GM13977 (cell line): ENCODE results near the gene VAPB.

Experiments
- DNase-seq: peaks from one replicate; pipeline ENCODE4 v3.0.0; 2012; ENCODE audit warnings: low spot score
- in situ Hi-C: fragments of 300-500 bp; cut with MboI; formaldehyde crosslinking; loops from one replicate; pipeline ENCODE4 v1.12.0; 2022; ENCODE audit warnings: low sequenced_read_pairs, low pct_unique_long_range_greater_than_20kb, mixed read lengths, inconsistent platforms; ENCODE audit not compliant: unreplicated experiment
- TF ChIP-seq, protein P1 (sequence below): IDR thresholded peaks from 2 replicates; pipeline ENCODE4 v1.5.1; 2012; ENCODE audit warnings: mild to moderate bottlenecking, control low read depth; ENCODE audit not compliant: insufficient read depth; ENCODE audit errors: extremely low read depth, missing control alignments

The VAPB gene

DNA sequence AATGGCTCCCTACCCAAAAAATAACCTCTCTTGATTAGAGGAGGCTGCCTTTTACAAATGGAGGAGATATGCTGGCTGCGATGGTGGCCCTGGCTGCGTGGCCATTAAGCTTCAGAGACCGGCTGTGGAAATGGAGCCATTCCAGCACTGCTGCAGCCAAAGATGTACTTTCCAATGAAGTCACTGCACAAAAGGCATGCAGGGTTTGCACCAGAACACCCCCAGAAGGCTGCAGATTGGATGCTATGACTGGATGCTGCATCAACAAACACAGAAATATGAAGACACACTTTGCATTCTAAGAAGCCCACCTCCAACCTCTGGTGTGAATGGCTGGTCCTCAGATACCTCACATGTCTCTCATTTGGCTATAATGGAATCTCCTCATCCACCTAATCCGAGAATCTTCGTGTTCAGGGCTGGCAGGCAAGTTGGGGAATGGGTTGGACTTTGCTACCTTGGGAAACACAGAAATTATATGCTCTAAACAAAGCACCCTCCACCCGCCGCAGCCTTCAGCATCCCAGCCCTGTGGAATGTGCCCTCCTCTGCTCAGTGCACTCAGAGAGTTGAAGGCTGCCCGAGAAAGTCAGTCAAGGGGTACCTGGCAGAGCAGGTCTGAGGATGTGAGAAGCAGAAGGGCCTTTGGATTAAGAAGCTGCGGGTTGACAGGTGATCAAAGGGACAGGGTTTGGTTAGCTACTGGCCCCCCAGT is 90.9 kb downstream of the VAPB start:
- no peak for DNase-seq
- in situ Hi-C loops = loop anchor here (25.0 kb wide), 1 partner anchor 357 kb away; no protein-coding TSS in a partner anchor
- TF ChIP-seq, protein P1, sequence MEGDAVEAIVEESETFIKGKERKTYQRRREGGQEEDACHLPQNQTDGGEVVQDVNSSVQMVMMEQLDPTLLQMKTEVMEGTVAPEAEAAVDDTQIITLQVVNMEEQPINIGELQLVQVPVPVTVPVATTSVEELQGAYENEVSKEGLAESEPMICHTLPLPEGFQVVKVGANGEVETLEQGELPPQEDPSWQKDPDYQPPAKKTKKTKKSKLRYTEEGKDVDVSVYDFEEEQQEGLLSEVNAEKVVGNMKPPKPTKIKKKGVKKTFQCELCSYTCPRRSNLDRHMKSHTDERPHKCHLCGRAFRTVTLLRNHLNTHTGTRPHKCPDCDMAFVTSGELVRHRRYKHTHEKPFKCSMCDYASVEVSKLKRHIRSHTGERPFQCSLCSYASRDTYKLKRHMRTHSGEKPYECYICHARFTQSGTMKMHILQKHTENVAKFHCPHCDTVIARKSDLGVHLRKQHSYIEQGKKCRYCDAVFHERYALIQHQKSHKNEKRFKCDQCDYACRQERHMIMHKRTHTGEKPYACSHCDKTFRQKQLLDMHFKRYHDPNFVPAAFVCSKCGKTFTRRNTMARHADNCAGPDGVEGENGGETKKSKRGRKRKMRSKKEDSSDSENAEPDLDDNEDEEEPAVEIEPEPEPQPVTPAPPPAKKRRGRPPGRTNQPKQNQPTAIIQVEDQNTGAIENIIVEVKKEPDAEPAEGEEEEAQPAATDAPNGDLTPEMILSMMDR = no peak

DNA sequence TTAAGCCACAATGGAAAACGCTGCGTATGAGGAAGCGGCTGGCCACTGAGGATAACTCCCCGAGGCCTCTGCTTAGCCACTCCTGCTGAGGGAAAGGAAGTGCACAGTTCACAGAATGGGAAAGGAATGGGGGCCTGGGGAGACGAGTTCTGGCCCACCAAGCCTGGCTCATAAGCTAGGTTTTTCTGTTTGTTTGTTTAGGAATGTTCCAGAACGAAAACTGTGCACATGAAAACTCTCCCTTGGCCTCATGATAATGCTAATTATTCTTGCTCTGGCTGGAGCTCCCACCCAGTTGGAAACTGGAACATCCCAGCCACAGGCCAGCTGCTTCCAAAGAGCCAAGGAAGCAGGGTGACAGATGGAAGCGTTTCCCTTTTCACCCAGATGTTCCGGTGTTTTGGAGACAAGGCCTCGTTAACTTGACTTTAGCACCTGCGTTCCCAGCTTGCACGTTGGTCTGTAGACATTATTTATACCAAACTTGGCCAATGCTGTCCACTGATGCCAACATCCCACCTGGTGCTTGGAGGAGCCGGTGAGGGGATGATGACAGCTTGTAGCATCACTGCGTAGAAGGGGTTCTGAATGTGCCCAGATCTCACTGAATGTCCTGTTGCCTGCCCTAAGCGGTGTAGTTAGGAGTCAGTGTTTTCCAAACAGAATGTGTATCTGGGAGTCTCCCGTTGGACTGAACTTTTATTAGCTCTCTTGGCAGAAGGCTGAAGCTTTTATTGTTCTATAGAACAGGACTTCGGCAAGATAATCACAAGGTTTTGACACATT is 91.7 kb downstream of the VAPB start:
- DNase-seq = no peak
- in situ Hi-C loops = loop anchor here (25.0 kb wide), 1 partner anchor 357 kb away; no protein-coding TSS in a partner anchor
- TF ChIP-seq, protein P1 = no peak

DNA sequence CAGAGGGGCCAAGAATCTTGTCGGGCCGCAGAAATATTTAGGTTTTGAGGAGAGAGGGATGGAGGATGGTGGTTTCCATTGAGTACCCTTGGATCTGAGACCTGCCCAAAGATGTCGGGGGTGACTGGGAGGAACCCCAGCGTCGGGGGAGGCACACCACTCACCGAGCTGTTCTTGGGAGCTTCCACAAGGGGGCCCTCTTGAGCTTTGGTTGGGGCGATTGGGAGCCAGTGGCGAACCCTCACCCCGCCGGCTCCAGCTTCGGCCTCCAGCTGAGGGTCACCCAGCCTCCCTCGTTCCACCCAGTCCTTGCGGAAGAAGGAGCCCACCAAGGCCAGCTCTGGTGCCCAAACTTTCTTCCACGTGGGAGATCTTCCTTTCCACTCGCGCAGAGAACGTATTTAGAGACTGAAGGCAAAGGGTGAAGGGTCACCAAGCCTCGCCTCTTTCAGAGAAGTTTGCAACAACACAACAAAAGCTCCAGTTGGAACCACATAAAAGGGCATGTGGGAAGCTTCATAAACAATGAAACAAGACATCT is 92.5 kb downstream of the VAPB start:
- peak; percentile 80 for DNase-seq
- in situ Hi-C loops = loop anchor here (25.0 kb wide), 1 partner anchor 356 kb away; no protein-coding TSS in a partner anchor

DNA sequence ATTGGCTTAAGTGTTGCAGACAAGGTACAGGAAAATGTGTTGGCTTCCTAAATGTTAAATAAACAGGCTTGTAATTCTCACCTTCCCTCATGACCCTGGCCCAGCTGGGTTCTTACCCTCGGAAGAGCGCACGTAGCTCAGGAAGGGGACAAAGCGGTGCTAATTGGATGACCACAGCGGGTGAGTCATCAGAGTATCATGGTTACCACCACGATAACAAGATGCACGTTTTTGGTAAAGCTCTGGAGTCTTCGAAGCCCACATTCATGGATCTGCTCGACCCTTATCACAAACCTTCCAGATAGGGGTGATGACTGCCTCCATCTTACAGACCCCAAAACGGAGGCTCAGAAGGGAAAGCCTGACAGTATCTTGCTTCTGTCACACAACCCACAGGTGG is 93.4 kb downstream of the VAPB start:
- in situ Hi-C loops = loop anchor here (25.0 kb wide), 1 partner anchor 355 kb away; no protein-coding TSS in a partner anchor

More for the DNA sequence above, 92.5 kb downstream of the VAPB start:
- TF ChIP-seq, protein P1 = peak; percentile 59

DNA sequence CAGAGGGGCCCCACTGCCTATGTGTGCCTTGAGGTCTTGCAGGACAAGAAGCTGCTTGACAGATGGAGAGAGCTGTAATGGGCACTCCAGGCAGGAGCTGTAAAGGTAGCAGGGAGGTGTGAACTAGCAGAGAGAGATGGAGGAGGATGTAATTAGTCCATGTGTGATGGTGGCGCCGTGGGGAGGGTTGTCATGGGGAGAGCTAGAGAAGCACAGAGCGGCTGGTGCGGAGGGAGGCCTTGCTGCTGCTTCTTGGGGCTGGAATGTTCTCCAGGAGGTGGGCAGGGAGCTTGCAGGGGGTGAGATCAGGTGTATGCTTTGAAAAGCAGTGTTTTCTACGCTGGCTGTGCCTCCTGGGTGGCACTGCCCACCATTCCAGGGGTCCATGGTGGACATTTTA is 94.0 kb downstream of the VAPB start:
- in situ Hi-C loops = loop anchor here (25.0 kb wide), 1 partner anchor 354 kb away; no protein-coding TSS in a partner anchor
- TF ChIP-seq, protein P1 = no peak
- DNase-seq = no peak

More for the DNA sequence above, 93.4 kb downstream of the VAPB start:
- DNase-seq = no peak
- TF ChIP-seq, protein P1 = no peak

DNA sequence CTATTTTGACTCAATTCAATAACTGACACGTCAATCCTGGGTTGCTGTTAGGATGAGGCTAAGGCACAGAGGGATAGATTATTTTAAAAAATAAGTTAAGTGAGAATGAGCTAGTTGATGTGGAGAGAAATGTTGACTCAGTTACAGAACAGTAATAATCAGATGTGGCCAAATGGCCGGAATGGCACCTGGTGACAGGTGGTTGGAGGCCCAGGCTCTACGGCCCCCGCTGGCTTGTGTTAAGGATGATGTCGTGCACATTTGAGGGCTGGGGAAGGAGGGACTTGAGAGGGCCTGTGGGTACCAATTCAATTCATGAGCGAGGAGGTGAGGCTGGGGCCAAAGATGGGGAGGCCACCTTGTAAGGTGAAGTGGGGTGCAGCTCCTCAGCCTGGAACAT is 94.4 kb downstream of the VAPB start:
- in situ Hi-C loops = loop anchor here (25.0 kb wide), 1 partner anchor 354 kb away; no protein-coding TSS in a partner anchor
- TF ChIP-seq, protein P1 = no peak
- no peak for DNase-seq
